GM18517 (cell line): Measurements from ENCODE around the gene ESRRG.

Source experiments
- ATAC-seq: cut with Tn5 transposase; IDR thresholded peaks from one replicate; pipeline ENCODE4 v1.9.1; 2021; ENCODE audit warnings: mild to moderate bottlenecking, moderate library complexity; ENCODE audit not compliant: unreplicated experiment

The ESRRG gene

GRCh38 chr1:216523043-216523442, 200.2 kb downstream of the ESRRG start:
- ATAC-seq = no peak

GRCh38 chr1:216521477-216521876, 201.8 kb downstream of the ESRRG start:
- ATAC-seq = no peak

GRCh38 chr1:216518844-216519627, 204.2 kb downstream of the ESRRG start:
- ATAC-seq = no peak

- ATAC-seq = no peak
These were observed 220.6 kb downstream of the ESRRG start for GRCh38 chr1:216502528-216503162.

GRCh38 chr1:216500273-216500967, 222.8 kb downstream of the ESRRG start:
- ATAC-seq = no peak

- ATAC-seq = no peak
These were observed 223.5 kb downstream of the ESRRG start for GRCh38 chr1:216499581-216500272.

- no peak for ATAC-seq
These were observed 225.0 kb downstream of the ESRRG start for GRCh38 chr1:216498277-216498676.

- no peak for ATAC-seq
These were observed 238.2 kb downstream of the ESRRG start for GRCh38 chr1:216485042-216485441.

GRCh38 chr1:216483672-216484401, 239.4 kb downstream of the ESRRG start:
- no peak for ATAC-seq

GRCh38 chr1:216482620-216483019, 240.6 kb downstream of the ESRRG start:
- ATAC-seq = no peak

- ATAC-seq = no peak
These were observed 245.0 kb downstream of the ESRRG start for GRCh38 chr1:216478238-216478637.

- ATAC-seq = no peak
These were observed 246.9 kb downstream of the ESRRG start for GRCh38 chr1:216476341-216476740.

- no peak for ATAC-seq
These were observed 247.5 kb downstream of the ESRRG start for GRCh38 chr1:216475659-216476276.

GRCh38 chr1:216466162-216466801, 256.9 kb downstream of the ESRRG start:
- no peak for ATAC-seq

- ATAC-seq = no peak
These were observed 258.7 kb downstream of the ESRRG start for GRCh38 chr1:216464489-216464888.

- ATAC-seq = no peak
These were observed 261.0 kb downstream of the ESRRG start for GRCh38 chr1:216462066-216462775.

GRCh38 chr1:216461466-216461865, 261.8 kb downstream of the ESRRG start:
- ATAC-seq = no peak

GRCh38 chr1:216459651-216460207, 263.5 kb downstream of the ESRRG start:
- ATAC-seq = no peak

- no peak for ATAC-seq
These were observed 264.4 kb downstream of the ESRRG start for GRCh38 chr1:216458812-216459211.
